Activated naive CD8-positive, alpha-beta T cell treated with anti-CD3 and anti-CD28 coated beads, Interleukin-2, amount 50 U/mL, for 24 hours (primary cell): Measurements from ENCODE around the gene FAM221B.

Source experiments
- ATAC-seq: fragments of 150-1000 bp; cut with Tn5 transposase; one replicate; pipeline ENCODE4 v1.10.0; 2021
- DNase-seq: peaks from one replicate; pipeline ENCODE4 v3.0.0; 2021
- H3K27ac Mint-ChIP-seq: one replicate; pipeline ENCODE4 v1.8.0; 2021; ENCODE audit warnings: mild to moderate bottlenecking, mixed read lengths
- H3K27me3 Mint-ChIP-seq: one replicate; pipeline ENCODE4 v1.8.0; 2021; ENCODE audit warnings: mixed read lengths
- H3K36me3 Mint-ChIP-seq: one replicate; pipeline ENCODE4 v1.8.0; 2021; ENCODE audit warnings: low read depth, mixed read lengths
- H3K4me1 Mint-ChIP-seq: one replicate; pipeline ENCODE4 v1.8.0; 2021; ENCODE audit warnings: mixed read lengths
- H3K4me3 Mint-ChIP-seq: one replicate; pipeline ENCODE4 v1.8.0; 2021; ENCODE audit warnings: mild to moderate bottlenecking, moderate library complexity, mixed read lengths
- H3K9me3 Mint-ChIP-seq: one replicate; pipeline ENCODE4 v1.8.0; 2021; ENCODE audit warnings: mixed read lengths

FAM221B gene, protein sequence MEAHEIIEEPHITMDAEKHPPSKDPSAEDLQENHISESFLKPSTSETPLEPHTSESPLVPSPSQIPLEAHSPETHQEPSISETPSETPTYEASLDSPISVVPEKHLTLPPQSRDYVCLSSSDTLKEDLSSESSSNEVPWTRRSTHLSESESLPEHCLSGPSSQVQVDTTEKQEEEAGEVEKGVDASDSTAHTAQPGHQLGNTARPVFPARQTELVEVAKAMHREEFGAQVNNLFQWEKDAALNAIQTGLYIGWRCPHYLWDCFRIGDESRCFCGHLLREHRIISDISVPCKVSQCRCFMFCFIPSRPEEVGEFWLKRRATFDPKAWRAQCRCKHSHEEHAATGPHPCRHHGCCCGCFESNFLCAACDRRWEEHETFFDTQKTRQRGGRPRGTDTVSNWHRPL

DNA sequence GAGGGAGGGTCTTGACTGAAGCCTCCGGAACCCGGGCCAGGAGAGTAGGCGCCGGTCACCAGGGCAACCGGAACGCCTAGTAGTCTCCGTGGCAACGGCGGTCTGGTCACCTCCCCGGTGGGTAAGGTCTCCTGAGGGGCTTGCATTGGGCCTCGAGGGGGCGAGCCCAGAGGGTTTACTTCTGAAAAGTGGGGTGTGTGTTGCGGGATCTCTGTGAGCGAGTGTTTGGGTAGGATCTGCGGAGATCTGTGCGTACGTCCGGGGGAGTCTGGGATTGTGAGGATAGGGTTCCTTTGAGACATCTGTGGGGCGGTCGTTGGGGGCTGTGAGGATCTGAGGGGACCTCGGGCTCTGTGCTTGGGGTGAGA is at the start of gene FAM221B:
FAM221B (minus strand) TSS at position 17 of the 368 bp plus-strand sequence. CDS start 2,571 bp downstream, outside the sequence.
- H3K27ac Mint-ChIP-seq, result peak within 1 kb of the TSS; percentile 68
- no peaks in the 10 kb centered on the region for H3K36me3 Mint-ChIP-seq
- DNase-seq, result peak; percentile 34
- peaks cover 2% of the 10 kb centered on the region for H3K27me3 Mint-ChIP-seq
- H3K4me3 Mint-ChIP-seq, result peak within 1 kb of the TSS; percentile 88
- ATAC-seq, result peak; percentile 3
- no peaks in the 10 kb centered on the region for H3K9me3 Mint-ChIP-seq
- H3K4me1 Mint-ChIP-seq, result peaks cover 21% of the 10 kb centered on the region

DNA sequence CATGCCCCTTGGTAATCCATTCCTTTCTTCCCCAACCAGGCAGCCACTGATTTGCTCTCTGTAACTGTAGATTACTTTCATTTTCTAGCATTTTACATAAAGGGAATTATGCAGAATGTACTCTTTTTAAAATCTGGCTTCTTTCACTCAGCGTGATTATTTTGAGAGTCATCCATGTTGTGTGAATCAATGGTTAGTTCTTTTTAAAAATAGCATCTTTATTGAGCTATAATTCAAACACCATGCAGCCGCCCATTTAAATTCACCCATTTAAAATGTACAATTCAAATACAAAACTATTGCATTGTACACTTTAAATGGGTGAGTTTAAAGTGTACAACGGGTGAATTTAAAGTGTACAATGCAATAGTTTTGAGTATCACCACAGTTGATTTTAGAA is 44.0 kb upstream of the FAM221B start:
- H3K27me3 Mint-ChIP-seq, result peaks cover 10% of the 10 kb centered on the region

DNA sequence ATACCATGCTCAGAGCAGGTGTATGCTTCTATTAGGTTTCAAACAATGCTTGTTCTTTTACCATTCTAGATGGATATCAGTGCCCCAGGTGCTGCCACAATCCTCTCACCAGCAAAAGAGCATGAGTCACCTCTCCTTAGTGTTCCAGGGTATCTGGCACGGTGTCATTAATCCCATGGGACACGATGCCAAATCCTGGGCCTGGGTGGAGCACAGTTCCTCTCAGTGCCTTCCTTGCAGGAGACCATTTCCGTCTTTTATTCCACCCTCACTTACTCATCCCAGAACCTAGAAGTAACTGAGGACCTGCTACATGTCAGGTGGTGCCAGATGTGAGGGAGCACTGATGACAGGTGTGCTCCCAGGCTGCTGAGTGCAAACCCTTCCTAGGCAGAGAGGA is 43.0 kb upstream of the FAM221B start:
- Mint-ChIP-seq H3K36me3 (no peaks in the 10 kb centered on the region), H3K9me3 (no peaks in the 10 kb centered on the region), H3K27ac (no peak overlapping the region), H3K4me3 (no peak overlapping the region), H3K4me1 (no peaks in the 10 kb centered on the region), H3K27me3 (peaks cover 10% of the 10 kb centered on the region)
- DNase-seq (no peak), ATAC-seq (no peak)

More for the DNA sequence above, 44.0 kb upstream of the FAM221B start:
- DNase-seq, result no peak
- no peak for ATAC-seq
- Mint-ChIP-seq H3K4me3 (no peak overlapping the region), H3K9me3 (peaks cover 4% of the 10 kb centered on the region), H3K36me3 (peaks cover 4% of the 10 kb centered on the region), H3K27ac (no peak overlapping the region), H3K4me1 (no peaks in the 10 kb centered on the region)

DNA sequence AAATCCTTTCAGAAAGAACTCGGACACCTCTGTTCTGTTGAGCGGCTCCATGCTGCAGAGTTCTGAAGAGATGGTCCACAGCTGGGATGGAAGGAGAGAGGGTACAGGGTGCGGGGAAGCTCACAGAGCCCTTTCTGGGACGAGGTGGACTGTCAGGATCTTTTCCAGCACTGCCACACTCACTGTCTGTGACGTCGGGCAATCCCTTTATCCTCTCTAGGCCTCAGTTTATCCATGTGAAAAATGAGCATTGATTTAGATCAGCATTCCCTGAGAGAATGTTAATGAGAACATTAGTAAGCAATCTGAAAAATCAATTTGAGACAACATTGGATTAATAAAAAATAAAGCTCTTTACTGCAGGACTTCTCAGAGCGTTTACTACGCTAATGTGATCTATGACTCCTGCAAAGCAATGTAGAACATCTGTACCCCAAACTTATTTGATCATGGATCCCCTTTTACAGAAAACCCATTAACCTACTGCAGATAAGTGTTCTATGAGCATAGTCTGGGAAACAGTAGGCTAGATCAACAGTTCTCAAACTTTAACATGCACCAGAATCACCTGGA is 41.9 kb upstream of the FAM221B start, which contains the start of gene OR13J1:
OR13J1 (minus strand) TSS at position 51 of the 573 bp plus-strand sequence; CDS start at position 51, 0 bp downstream.
- no peak for DNase-seq
- no peaks in the 10 kb centered on the region for H3K36me3 Mint-ChIP-seq
- H3K27ac Mint-ChIP-seq, result no peak within 1 kb of the TSS

DNA sequence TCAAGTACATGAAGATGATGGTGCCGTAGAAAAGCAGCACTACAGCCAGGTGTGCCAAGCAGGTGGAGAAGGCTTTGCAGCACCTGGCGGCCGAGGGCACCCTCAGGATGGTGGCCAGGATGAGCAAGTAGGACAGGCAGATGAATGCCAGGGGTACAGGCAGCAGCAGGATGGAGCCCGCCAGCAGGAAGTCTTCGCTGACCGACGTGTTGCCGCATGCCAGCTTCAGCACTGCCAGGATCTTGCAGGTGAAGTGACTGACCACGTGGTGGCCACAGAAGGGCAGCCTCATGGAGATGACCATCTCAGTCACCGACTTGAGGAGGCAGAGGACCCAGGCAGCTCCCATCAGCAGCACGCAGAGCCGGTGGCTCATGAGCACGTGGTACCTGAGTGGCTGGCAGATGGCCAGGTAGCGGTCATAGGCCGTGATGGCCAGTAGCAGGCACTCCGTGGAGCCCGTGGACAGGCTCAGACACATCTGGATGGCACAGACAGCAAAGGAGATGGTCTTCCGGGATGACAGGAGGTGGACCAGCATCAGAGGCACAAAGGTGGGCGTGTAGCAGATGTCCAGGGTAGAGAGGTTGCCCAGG is 41.2 kb upstream of the FAM221B start:
- Mint-ChIP-seq H3K4me1 (no peaks in the 10 kb centered on the region), H3K9me3 (no peaks in the 10 kb centered on the region), H3K4me3 (no peak overlapping the region), H3K27ac (no peak overlapping the region), H3K27me3 (peaks cover 5% of the 10 kb centered on the region), H3K36me3 (no peaks in the 10 kb centered on the region)
- ATAC-seq (no peak), DNase-seq (no peak)

More for the DNA sequence above, 41.9 kb upstream of the FAM221B start, which contains the start of gene OR13J1:
- Mint-ChIP-seq H3K27me3 (peaks cover 5% of the 10 kb centered on the region), H3K4me3 (no peak within 1 kb of the TSS), H3K9me3 (no peaks in the 10 kb centered on the region), H3K4me1 (no peaks in the 10 kb centered on the region)
- ATAC-seq, result no peak

DNA sequence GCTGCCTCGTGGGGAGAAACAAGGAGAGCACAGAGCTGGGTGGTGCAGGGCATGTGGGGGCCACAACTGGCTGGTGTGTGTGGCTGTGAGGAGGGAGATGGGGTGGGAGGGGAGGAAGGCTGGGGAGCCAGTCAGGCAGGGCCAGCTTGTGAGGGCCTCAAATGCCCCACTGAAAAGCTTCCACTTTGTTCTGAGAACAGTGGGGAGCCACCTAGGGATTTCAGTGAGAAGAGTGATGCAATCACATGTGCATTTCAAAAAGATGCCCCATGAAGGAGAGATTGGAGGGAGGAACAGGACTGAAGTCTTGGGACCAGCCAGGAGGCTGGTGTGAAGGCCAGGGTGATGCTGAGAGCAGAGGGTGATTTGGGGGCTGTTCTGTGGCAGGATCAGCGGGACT is 40.4 kb upstream of the FAM221B start:
- ATAC-seq (no peak), DNase-seq (no peak)
- H3K4me3 Mint-ChIP-seq, result no peak overlapping the region
- no peaks in the 10 kb centered on the region for H3K4me1 Mint-ChIP-seq
- peaks cover 5% of the 10 kb centered on the region for H3K27me3 Mint-ChIP-seq
- no peak overlapping the region for H3K27ac Mint-ChIP-seq
- H3K36me3 Mint-ChIP-seq, result no peaks in the 10 kb centered on the region
- no peaks in the 10 kb centered on the region for H3K9me3 Mint-ChIP-seq

DNA sequence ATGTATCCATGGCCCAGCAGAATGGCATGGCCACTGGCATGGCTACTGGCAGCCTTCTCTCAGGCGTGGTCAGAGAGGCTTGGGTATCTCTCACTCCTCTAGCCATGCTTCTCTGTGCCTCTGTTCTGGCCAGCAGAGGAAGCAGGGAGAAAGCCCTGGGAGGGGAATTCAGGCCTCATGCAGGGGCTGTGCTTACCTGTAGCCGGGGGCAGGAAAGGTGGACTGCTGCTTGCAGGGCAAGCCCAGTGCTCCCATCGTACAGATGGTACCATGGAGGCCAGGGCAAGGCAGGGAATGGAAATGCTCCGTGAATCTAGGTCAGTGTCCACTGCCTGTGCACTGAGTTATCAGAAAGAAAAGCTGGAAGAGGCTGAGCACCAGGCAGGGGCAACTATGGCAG is 39.0 kb upstream of the FAM221B start:
- no peaks in the 10 kb centered on the region for H3K9me3 Mint-ChIP-seq

DNA sequence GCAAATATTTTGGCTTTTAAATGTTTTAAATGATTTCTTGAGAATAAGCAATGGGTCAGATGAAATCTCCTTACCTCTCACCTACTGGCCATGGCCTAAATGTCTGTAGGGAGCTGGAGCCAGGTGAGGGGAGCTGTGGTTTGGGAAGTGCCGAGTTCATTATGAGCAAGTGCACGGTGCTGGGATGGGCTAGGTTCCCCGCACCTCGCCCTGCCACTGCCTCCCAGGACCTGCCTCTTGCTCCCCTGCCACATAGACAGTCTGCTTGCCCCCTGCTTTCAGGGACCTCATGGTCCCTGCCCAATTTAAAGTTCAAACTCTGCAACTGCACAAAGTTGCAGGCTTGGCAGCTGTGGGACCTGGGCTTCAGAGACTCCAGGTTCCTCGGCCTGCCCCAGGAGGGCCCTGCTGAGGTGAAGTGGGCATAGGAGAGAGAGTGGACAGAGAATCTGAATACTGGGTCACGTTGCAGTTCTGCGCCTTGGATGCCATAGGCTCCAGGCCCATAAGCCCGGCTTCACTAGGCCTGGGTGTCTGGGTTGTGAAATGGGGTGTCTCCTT is 36.2 kb upstream of the FAM221B start:
- no peaks in the 10 kb centered on the region for H3K9me3 Mint-ChIP-seq
- ATAC-seq (no peak), DNase-seq (no peak)
- peaks cover 12% of the 10 kb centered on the region for H3K27me3 Mint-ChIP-seq
- no peak overlapping the region for H3K27ac Mint-ChIP-seq
- H3K4me1 Mint-ChIP-seq, result no peaks in the 10 kb centered on the region
- no peak overlapping the region for H3K4me3 Mint-ChIP-seq
- no peaks in the 10 kb centered on the region for H3K36me3 Mint-ChIP-seq

More for the DNA sequence above, 39.0 kb upstream of the FAM221B start:
- H3K4me1 Mint-ChIP-seq, result no peaks in the 10 kb centered on the region
- DNase-seq (no peak), ATAC-seq (no peak)
- no peak overlapping the region for H3K27ac Mint-ChIP-seq
- no peak overlapping the region for H3K4me3 Mint-ChIP-seq
- H3K27me3 Mint-ChIP-seq, result peaks cover 8% of the 10 kb centered on the region
- no peaks in the 10 kb centered on the region for H3K36me3 Mint-ChIP-seq

DNA sequence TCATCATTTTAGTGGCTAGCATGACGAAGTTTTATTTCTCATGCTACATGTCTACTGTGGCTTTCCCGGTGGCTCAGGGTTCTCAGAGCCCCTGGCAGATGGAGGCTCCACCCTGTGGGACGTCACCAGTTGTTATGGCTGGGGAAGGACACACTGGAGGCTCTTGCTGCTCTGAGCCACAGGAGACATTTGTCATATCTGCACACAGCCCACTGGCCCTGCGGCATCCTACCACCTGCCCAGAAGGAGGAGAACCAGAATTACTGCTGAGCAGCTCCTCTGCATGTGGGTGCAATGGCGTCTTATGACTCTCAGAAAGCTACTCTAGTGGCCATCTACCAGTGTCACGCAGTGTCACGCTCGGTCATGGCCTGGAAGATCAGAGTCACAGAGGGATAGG is 35.1 kb upstream of the FAM221B start:
- Mint-ChIP-seq H3K27me3 (peaks cover 12% of the 10 kb centered on the region), H3K4me3 (no peak overlapping the region), H3K36me3 (no peaks in the 10 kb centered on the region), H3K4me1 (no peaks in the 10 kb centered on the region), H3K9me3 (no peaks in the 10 kb centered on the region), H3K27ac (no peak overlapping the region)
- DNase-seq (no peak), ATAC-seq (no peak)

DNA sequence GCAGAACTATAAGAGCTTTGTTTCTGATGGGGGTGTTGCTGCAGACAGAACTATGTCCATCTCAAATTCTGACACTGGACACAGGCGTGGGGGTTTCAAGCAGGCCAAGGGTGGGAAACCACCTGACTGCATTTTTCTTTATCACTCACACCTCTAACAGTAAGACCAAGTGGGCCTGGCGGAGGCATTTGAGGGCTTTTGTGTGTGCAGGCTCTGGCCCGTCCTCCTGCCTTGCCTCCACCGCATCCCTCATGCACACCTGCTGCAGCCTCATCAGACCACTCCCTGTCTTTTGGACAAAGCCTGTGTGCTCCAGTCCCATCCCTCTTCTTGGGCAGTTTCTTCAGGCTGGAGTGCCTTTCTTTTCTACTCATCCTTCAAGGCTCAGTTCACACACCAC is 33.8 kb upstream of the FAM221B start:
- Mint-ChIP-seq H3K27ac (no peak overlapping the region), H3K9me3 (no peaks in the 10 kb centered on the region), H3K27me3 (peaks cover 7% of the 10 kb centered on the region), H3K4me3 (no peak overlapping the region), H3K4me1 (no peaks in the 10 kb centered on the region), H3K36me3 (no peaks in the 10 kb centered on the region)
- no peak for DNase-seq
- no peak for ATAC-seq

DNA sequence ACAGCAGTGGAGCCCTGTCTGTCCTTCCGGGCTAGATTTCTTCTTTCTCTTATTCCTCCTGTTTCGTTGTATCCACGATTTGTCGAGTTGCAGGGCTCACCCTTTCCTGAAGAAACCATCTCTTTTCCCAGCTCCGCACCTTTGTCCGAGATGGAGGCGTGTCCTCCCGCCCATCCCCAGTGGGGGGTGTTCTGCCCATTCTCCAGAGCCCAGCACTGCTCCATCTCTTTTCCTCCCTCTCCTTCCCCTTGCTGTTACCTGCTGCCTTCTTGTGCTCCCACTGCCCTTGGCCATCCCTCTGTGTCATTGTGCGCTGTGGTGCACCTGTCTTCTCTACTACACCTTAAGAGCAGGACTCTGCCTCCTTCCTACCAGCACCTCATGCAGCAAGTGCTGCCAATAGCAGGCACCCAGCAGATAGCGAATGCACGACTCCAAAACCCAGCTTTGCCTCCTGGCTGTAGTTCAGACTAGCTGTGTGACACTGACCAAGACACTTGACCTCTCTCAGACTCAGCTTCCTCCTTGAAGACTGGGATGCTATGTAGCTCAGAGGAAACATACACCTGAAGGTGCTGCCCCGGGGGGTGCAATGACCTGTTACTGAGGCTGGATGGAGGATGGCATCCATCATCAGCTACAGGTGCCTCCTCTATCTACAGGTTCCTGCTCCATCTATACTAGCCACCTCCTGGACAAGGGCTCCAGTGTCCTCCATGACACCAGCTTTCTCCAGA is 32.8 kb upstream of the FAM221B start:
- Mint-ChIP-seq H3K36me3 (no peaks in the 10 kb centered on the region), H3K27ac (no peak overlapping the region), H3K9me3 (no peaks in the 10 kb centered on the region), H3K27me3 (peaks cover 7% of the 10 kb centered on the region), H3K4me3 (no peak overlapping the region), H3K4me1 (no peaks in the 10 kb centered on the region)
- DNase-seq (no peak), ATAC-seq (no peak)

DNA sequence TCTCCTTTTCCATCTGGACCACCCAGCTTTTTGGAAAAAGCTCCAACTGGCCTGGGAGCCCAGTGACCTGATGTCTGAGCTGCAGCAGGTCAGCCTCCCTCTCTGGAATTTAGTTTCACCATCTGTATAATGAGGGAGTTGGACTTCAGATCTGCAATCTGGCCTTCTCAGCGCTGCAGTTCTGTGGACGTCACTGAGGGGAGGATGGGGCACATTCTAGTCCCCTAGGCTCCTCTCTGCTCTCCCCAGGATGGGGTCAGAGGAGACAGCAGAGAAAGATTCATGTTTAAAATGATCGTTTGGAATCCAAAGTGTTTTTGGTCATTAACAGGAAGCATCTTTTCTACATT is 31.4 kb upstream of the FAM221B start:
- H3K4me1 Mint-ChIP-seq, result no peaks in the 10 kb centered on the region
- H3K9me3 Mint-ChIP-seq, result no peaks in the 10 kb centered on the region
- ATAC-seq, result no peak
- no peak for DNase-seq
- peaks cover 7% of the 10 kb centered on the region for H3K27me3 Mint-ChIP-seq
- no peak overlapping the region for H3K27ac Mint-ChIP-seq
- no peak overlapping the region for H3K4me3 Mint-ChIP-seq
- H3K36me3 Mint-ChIP-seq, result no peaks in the 10 kb centered on the region

DNA sequence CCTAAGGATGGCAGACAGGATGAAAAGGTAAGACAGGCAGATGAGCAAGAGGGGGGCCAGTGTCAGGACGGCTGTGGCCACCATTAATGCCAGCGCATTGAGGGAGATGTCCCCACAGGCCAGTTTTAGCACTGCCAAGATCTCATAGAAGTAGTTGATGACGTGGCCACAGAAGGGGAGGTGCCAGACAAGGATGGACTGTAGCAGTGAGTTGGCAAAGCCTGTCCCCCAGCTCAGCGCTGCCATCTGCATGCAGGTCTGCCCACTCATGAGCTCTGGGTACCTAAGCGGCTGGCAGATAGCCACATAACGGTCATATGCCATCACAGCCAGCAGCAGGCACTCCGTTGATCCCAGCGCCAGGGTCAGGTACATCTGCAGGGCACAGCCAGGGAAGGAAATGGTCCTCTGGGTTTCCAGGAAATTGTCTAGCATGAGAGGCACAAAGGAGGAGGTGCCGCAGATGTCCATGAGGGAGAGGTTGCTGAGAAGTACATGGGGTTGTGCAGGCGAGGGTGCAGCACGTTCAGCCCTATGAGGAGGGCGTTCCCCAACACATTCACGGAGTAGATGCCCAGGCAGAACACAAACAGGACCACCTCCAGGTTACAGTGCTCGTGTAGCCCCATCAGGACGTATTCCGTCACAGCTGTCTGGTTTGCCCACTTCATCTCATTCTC is 30.9 kb upstream of the FAM221B start:
- Mint-ChIP-seq H3K27me3 (peaks cover 7% of the 10 kb centered on the region), H3K4me1 (no peaks in the 10 kb centered on the region), H3K36me3 (no peaks in the 10 kb centered on the region), H3K4me3 (no peak overlapping the region), H3K9me3 (no peaks in the 10 kb centered on the region), H3K27ac (no peak overlapping the region)
- peak; percentile 77 for ATAC-seq
- DNase-seq, result peak; percentile 10

DNA sequence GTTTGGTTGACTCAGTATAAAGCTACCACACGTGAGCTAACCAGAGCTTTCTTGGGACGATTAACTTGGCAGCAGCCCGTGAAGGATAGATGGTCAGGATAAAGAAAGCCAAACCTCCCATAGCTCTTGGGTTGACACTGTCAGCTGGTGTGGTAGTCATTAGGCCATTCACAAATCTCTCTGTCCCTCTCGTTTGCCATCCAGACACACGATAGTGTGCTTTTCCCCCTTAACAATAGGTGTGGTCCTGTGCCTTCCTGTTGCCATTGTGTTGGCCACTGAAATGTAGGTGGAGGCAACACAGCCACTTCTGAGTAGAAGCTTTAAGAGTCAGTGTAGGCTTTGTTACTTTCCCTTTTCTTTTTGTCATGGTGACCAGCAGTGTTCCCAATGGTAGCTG is 29.9 kb upstream of the FAM221B start:
- no peak overlapping the region for H3K27ac Mint-ChIP-seq
- H3K4me3 Mint-ChIP-seq, result no peak overlapping the region
- DNase-seq (no peak), ATAC-seq (no peak)
- H3K27me3 Mint-ChIP-seq, result peaks cover 7% of the 10 kb centered on the region
- no peaks in the 10 kb centered on the region for H3K36me3 Mint-ChIP-seq
- H3K9me3 Mint-ChIP-seq, result no peaks in the 10 kb centered on the region
- H3K4me1 Mint-ChIP-seq, result no peaks in the 10 kb centered on the region
